Stomach (tissue), 19 donors: ENCODE data around the gene BSCL2. TPM values are rescaled to one million over a fixed set of nuclear protein-coding genes. Genes with fewer than 3 reads are reported as not detected.

Source experiments
- DNase-seq, 2 donors: peaks; one replicate each; pipeline versions ENCODE4 v3.0.0 to v3.0.0-alpha.2; 2013 to 2019
- H3K27ac ChIP-seq, 5 donors: fragments of 200-600 bp in 4 of 5; sonication (generic) in 4 of 5; one replicate each; pipeline ENCODE4 v1.5.1; 2013 to 2019; ENCODE audit warnings: mild to moderate bottlenecking in 1 of 5, moderate library complexity in 1 of 5
- H3K27me3 ChIP-seq, 3 donors: fragments of 200-600 bp; sonication (generic); one replicate each; pipeline ENCODE4 v1.5.1; 2017 to 2019; ENCODE audit warnings: mixed run types in 1 of 3
- H3K36me3 ChIP-seq, 4 donors: fragments of 200-600 bp; sonication (generic); 1 replicate in 3 of 4; 2 replicates in 1 of 4; pipeline ENCODE4 v1.5.1; 2016 to 2019
- H3K4me1 ChIP-seq, 4 donors: fragments of 200-600 bp; sonication (generic); one replicate each; pipeline ENCODE4 v1.5.1; 2016 to 2019
- H3K4me3 ChIP-seq, 4 donors: fragments of 200-600 bp; sonication (generic) in 3 of 4; one replicate each; pipeline ENCODE4 v1.5.1; 2016 to 2019; ENCODE audit warnings: mild to moderate bottlenecking in 1 of 4
- H3K9me3 ChIP-seq, 4 donors: fragments of 200-600 bp; sonication (generic); one replicate each; pipeline ENCODE4 v1.5.1; 2016 to 2019
- EP300 ChIP-seq: sonication (generic); formaldehyde crosslinking; IDR thresholded peaks from one replicate; pipeline ENCODE4 v1.6.1; 2017; ENCODE audit warnings: antibody characterized with exemption
- POLR2A ChIP-seq, 4 donors: fragments of 450-650 bp; IDR thresholded peaks; one replicate each; pipeline ENCODE4 v1.6.1; 2016; ENCODE audit warnings: antibody characterized with exemption in 4 of 4, control low read depth in 2 of 4, mild to moderate bottlenecking in 1 of 4, moderate library complexity in 1 of 4
- POLR2AphosphoS5 ChIP-seq, 3 donors: sonication (generic); formaldehyde crosslinking; IDR thresholded peaks; one replicate each; pipeline ENCODE4 v1.6.1; 2016; ENCODE audit warnings: antibody characterized with exemption in 3 of 3
- WGBS, 5 donors: extraction: QIAGEN DNeasy Blood & Tissue Kit in 3 of 5; methylation state at CpG; one replicate each; pipeline versions ENCODE4 v1.1.5 to v1.1.7; 2013 to 2018; 5-methylcytosine and 5-hydroxymethylcytosine counted together
- intact Hi-C: fragments of 100-400 bp; cut with DNase I; formaldehyde crosslinking; loops from one replicate; pipeline ENCODE4 v1.15.1; 2023; ENCODE audit warnings: low total_unique reads
- long read RNA-seq, 10 donors: transcript quantifications; one replicate each; lab custom pipeline, GENCODE V29; 2026
- polyA plus RNA-seq, 3 donors: library from polyadenylated mRNA; stranded (reverse); fragments of 200-250 nt; gene quantifications; one replicate each; pipeline ENCODE4 v1.2.3, GENCODE V29; 2013
- total RNA-seq, 5 donors: library from RNA; depleted of rRNA; stranded (reverse); fragments of >200 nt; gene quantifications; one replicate each; pipeline versions ENCODE4 v1.1.0 to v1.2.3, GENCODE V29; 2014 to 2016
- TF ChIP-seq, protein P1 (sequence below), 7 experiments: fragments of 450-650 bp in 4 of 7; fragments of 200-600 bp in 3 of 7; sonication (generic) in 3 of 7; IDR thresholded peaks; one replicate each; pipeline ENCODE4 v1.5.1; 2016 to 2019; ENCODE audit warnings: antibody characterized with exemption in 7 of 7, control low read depth in 2 of 7, mild to moderate bottlenecking in 1 of 7
- donor health status: healthy with polysubstance abuse.
- donor health status: Bipolar disorder and iron deficiency.
- donor health status: healthy.

Gene BSCL2
- total RNA-seq (100 to 1,000 TPM in 3 of 5 donors, 10 to 100 TPM in 2; 29.9 to 144 (median 110) TPM), polyA plus RNA-seq (10 to 100 TPM; 63.4 to 95.9 (median 92.6) TPM)
- long read RNA-seq, donor 1, partial matches to known transcripts = 0 of 6 reads
- long read RNA-seq, donor 1, other reads (novel, unspliced or antisense) = 0 of 6 reads
- long read RNA-seq, donor 2, transcript BSCL2-207 (11 exons, 1,516 nt) = major isoform, 6 of 11 reads
- long read RNA-seq, donor 2, partial matches to known transcripts = 0 of 11 reads
- long read RNA-seq, donor 2, other reads (novel, unspliced or antisense) = 0 of 11 reads
- long read RNA-seq, donor 3, partial matches to known transcripts = 0 of 1 reads
- long read RNA-seq, donor 3, other reads (novel, unspliced or antisense) = 0 of 1 reads
- long read RNA-seq, donor 4, partial matches to known transcripts = 0 of 1 reads
- long read RNA-seq, donor 4, other reads (novel, unspliced or antisense) = 0 of 1 reads
- long read RNA-seq, donor 5, transcript BSCL2-207 (11 exons, 1,516 nt) = major isoform, 6 of 13 reads
- long read RNA-seq, donor 5, partial matches to known transcripts = 0 of 13 reads
- long read RNA-seq, donor 5, other reads (novel, unspliced or antisense) = 0 of 13 reads
- long read RNA-seq, donor 6, transcript BSCL2-207 (11 exons, 1,516 nt) = major isoform, 13 of 21 reads
- long read RNA-seq, donor 6, partial matches to known transcripts = 0 of 21 reads
- long read RNA-seq, donor 6, other reads (novel, unspliced or antisense) = 0 of 21 reads
- long read RNA-seq, donor 7, transcript BSCL2-207 (11 exons, 1,516 nt) = major isoform, 7 of 14 reads
- long read RNA-seq, donor 7, partial matches to known transcripts = 0 of 14 reads
- long read RNA-seq, donor 7, other reads (novel, unspliced or antisense) = 0 of 14 reads
- long read RNA-seq, donor 8, partial matches to known transcripts = 0 of 7 reads
- long read RNA-seq, donor 8, other reads (novel, unspliced or antisense) = 0 of 7 reads
- long read RNA-seq, donor 9, partial matches to known transcripts = 0 of 9 reads
- long read RNA-seq, donor 9, other reads (novel, unspliced or antisense) = 0 of 9 reads
- long read RNA-seq, donor 10, partial matches to known transcripts = 0 of 7 reads
- long read RNA-seq, donor 10, other reads (novel, unspliced or antisense) = 0 of 7 reads

DNA sequence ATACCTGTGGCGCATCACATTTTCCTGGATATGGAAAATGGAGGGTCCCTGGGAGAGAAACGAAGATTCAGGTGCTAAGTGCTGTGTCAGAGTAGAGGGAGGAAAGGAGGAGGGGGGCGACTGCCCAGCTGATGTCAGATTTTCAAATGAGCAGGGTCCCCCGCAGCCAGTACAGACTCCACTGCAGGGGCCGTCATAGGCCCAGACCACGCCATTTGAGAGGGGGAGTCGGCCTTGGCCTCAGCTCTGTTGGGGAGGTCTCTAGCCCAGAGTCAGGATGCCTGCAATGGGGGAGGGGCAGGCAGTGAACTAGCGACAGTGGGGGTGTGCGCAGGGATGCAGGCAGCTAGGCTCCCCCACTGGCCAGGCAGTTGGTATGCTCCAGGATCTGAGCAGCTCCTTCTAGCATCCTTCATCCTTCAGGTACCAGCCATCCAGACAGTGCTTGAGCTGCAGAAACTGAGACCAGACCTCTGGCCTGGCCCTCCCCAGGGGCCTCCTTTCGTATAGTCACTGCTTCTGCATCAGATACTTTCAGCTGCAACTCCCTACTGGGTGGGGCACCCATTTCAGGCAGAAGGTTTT, at the start of gene BSCL2, which contains the start of gene GNG3:
BSCL2 (minus strand) TSS at position 148 of the 585 bp plus-strand sequence. CDS start 229 bp downstream, outside the sequence.
GNG3 (plus strand) TSS at position 400 of the 585 bp plus-strand sequence. CDS start 620 bp downstream, outside the sequence.
- Histone ChIP-seq H3K9me3 (no peaks in the 10 kb centered on the region), H3K27ac (peak within 1 kb of the TSS; percentile 89 to 99 (median 92)), H3K36me3 (peaks cover 13 to 24% (median 22%) of the 10 kb centered on the region in 4 donors), H3K27me3 (no peaks in the 10 kb centered on the region), H3K4me3 (peak within 1 kb of the TSS; percentile 65 to 87 (median 80)), H3K4me1 (peaks cover 42 to 71% (median 58%) of the 10 kb centered on the region in 4 donors)
- WGBS, 5 donors = 76 to 84% (median 82%) methylated on average over 6 to 10 of the region's 10 CpGs
- DNase-seq = peak in 1 of 2 donors; percentile 84
- intact Hi-C loops = no loop called here
- TF ChIP-seq EP300 = no peak
- TF ChIP-seq POLR2A (IDR thresholded peaks at IDR 0.05) = no peak
- TF ChIP-seq POLR2AphosphoS5 (IDR thresholded peaks at IDR 0.05) = no peak
- TF ChIP-seq, protein P1, sequence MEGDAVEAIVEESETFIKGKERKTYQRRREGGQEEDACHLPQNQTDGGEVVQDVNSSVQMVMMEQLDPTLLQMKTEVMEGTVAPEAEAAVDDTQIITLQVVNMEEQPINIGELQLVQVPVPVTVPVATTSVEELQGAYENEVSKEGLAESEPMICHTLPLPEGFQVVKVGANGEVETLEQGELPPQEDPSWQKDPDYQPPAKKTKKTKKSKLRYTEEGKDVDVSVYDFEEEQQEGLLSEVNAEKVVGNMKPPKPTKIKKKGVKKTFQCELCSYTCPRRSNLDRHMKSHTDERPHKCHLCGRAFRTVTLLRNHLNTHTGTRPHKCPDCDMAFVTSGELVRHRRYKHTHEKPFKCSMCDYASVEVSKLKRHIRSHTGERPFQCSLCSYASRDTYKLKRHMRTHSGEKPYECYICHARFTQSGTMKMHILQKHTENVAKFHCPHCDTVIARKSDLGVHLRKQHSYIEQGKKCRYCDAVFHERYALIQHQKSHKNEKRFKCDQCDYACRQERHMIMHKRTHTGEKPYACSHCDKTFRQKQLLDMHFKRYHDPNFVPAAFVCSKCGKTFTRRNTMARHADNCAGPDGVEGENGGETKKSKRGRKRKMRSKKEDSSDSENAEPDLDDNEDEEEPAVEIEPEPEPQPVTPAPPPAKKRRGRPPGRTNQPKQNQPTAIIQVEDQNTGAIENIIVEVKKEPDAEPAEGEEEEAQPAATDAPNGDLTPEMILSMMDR (IDR thresholded peaks at IDR 0.05) = no peak

DNA sequence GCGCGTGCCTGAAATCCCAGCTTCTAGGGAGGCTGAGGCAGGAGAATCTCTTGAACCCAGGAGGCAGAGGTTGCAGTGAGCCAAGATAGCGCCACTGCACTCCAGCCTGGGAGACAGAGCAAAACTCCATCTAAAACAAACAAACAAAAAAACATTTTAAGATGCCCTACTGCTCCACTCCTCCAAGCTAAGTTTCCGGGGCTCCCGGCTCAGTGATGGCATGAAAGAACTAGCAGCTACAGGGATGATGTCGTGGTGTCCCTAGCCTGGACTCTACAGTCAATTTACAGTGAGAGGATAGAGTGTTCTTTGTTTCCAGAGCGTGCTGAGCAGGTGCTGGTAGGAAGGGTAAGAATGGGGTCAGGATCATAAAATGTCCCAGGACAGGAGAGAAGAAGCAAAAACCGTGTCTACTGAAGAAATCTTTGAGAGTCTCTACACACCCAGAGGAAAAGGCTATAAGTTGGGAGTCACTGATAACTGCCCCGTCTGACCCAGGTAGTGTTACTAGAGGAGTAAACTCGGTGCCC, 47.9 kb upstream of the BSCL2 start:
- peaks cover 16 to 43% (median 37%) of the 10 kb centered on the region in 4 donors for H3K4me1 ChIP-seq
- DNase-seq = no peak
- peak overlapping the region in 1 of 5 donors; percentile 93 for H3K27ac ChIP-seq
- no peaks in the 10 kb centered on the region for H3K27me3 ChIP-seq
- 72 to 80% (median 76%) methylated on average over 10 of the region's 10 CpGs for WGBS, 5 donors
- TF ChIP-seq, protein P1 (IDR thresholded peaks at IDR 0.05) = no peak
- TF ChIP-seq POLR2AphosphoS5 (IDR thresholded peaks at IDR 0.05) (no peak), POLR2A (IDR thresholded peaks at IDR 0.05) (no peak), EP300 (no peak)
- peaks cover 3 to 18% (median 14%) of the 10 kb centered on the region in 4 donors for H3K36me3 ChIP-seq
- intact Hi-C loops = no loop called here
- H3K9me3 ChIP-seq = no peaks in the 10 kb centered on the region
- H3K4me3 ChIP-seq = no peak overlapping the region

DNA sequence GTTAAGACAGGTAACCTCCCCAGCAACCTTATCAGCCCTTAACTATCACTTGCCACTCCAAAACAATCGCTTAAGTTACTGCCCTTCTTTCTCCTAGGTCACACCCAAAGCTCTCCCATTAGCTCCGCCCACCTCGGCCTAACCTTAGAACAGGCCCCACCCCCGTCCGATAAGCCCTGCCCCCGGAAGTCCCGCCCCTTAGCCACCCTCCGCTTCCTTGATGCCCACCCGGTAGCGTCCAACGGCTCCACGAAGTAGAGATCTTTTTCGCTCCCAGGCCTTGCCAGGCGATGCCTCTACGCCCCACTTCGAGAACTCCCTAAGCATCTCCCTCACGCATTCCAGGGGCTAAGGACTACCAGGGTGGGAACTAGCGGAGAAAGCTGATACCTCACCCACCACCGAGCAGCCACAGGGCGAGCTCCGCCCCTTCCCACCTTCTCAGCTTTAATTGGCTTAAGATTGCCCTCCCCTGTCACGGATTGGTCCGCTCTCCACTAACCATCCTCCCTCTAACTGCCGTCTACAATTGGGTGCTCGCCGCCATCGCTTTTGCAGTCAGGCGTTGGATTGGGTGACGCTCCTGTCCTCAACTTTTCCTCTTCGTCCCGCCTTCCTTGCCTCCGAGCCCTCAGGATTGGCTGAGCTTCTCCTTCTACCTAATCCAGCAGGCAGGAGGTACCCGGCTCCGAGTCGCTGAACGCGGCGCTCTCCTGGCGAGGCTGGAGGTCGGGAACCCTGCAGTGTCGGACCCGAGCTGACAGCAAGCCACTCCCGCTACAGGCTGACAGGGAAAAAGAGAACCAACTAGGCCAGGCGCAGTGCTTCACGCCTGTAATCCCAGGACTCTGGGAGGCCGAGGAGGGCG, 46.7 kb upstream of the BSCL2 start, which contains the start of gene ZBTB3:
ZBTB3 (minus strand) TSS at position 425 of the 868 bp plus-strand sequence. CDS start 496 bp downstream, outside the sequence.
- peak within 1 kb of the TSS; percentile 92 to 94 (median 93) for H3K27ac ChIP-seq
- H3K9me3 ChIP-seq = no peaks in the 10 kb centered on the region
- H3K4me3 ChIP-seq = peak within 1 kb of the TSS; percentile 47 to 67 (median 58)
- peak in 2 of 3 donors; percentile 81 to 86 for TF ChIP-seq POLR2AphosphoS5 (IDR thresholded peaks at IDR 0.05)
- TF ChIP-seq EP300 = no peak
- TF ChIP-seq POLR2A (IDR thresholded peaks at IDR 0.05) = peak in 1 of 4 donors; percentile 65
- H3K36me3 ChIP-seq = peaks cover 3 to 22% (median 17%) of the 10 kb centered on the region in 4 donors
- WGBS, 5 donors = 0 to 2% (median 1%) methylated on average over 46 to 47 of the region's 47 CpGs
- peaks cover 16 to 54% (median 43%) of the 10 kb centered on the region in 4 donors for H3K4me1 ChIP-seq
- H3K27me3 ChIP-seq = no peaks in the 10 kb centered on the region
- intact Hi-C loops = no loop called here
- peak; percentile 97 to 100 for DNase-seq
